Measurements from ENCODE around the gene SLC1A5. TPM values are rescaled to one million over a fixed set of nuclear protein-coding genes. Genes with fewer than 3 reads are reported as not detected.
"Not testable (repeated sequence)": the region's sequence is repeated elsewhere in the genome, so short reads cannot be mapped to it uniquely, and the experiment has no call there.

SLC1A5 gene
- total RNA-seq, 4 donors from 2014 or later, result 19.8 to 104 (median 91.4) TPM

DNA sequence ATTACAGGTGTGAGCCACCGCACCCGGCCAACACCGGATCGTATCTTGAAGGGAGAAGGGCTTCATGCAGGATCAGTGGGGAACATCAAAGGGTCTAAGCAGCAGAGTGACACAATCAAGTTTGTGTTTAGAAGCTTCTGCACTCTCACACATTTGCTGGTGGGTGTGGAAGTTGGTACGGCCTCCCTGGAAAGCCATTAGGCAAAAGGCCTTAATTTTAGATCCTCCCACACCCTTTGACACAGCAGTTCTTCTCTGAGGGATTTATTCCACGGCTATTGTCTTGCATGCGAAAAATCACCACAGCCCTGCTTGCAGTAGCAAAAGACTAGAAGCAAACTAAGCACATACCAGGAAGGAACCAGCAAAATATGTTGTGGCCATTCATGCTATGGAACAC, 18.3 kb upstream of the SLC1A5 start:
- DNase-seq, result no peak
- H3K4me1 ChIP-seq, result peaks cover 0 to 10% (median 7%) of the 10 kb centered on the region in 4 donors
- no peaks in the 10 kb centered on the region for H3K27me3 ChIP-seq
- in situ Hi-C loops (cut with MboI; ENCODE audit: low pct_ligation_motif_present in 1 of 4, low pct_unique_long_range_greater_than_20kb in 1 of 4, low sequenced_read_pairs in 3 of 4), result no loop called here
- intact Hi-C loops (cut with DNase I; ENCODE audit: low total_unique reads), result no loop called here
- WGBS, 2 donors (ENCODE audit: low coverage in 1 of 2), result 77% methylated on average over 7 of the region's 7 CpGs; no CpG with 5 or more reads in 1 of the 2 donors
- no peak overlapping the region for H3K27ac ChIP-seq
- no peaks in the 10 kb centered on the region for H3K9me3 ChIP-seq
- H3K36me3 ChIP-seq, result no peaks in the 10 kb centered on the region
- no peak overlapping the region for H3K4me3 ChIP-seq
- TF ChIP-seq EP300 (IDR thresholded peaks at IDR 0.05; ENCODE audit: low read depth) (no peak), POLR2A (IDR thresholded peaks at IDR 0.05) (no peak), POLR2AphosphoS5 (IDR thresholded peaks at IDR 0.05) (no peak)
- TF ChIP-seq, protein P1, sequence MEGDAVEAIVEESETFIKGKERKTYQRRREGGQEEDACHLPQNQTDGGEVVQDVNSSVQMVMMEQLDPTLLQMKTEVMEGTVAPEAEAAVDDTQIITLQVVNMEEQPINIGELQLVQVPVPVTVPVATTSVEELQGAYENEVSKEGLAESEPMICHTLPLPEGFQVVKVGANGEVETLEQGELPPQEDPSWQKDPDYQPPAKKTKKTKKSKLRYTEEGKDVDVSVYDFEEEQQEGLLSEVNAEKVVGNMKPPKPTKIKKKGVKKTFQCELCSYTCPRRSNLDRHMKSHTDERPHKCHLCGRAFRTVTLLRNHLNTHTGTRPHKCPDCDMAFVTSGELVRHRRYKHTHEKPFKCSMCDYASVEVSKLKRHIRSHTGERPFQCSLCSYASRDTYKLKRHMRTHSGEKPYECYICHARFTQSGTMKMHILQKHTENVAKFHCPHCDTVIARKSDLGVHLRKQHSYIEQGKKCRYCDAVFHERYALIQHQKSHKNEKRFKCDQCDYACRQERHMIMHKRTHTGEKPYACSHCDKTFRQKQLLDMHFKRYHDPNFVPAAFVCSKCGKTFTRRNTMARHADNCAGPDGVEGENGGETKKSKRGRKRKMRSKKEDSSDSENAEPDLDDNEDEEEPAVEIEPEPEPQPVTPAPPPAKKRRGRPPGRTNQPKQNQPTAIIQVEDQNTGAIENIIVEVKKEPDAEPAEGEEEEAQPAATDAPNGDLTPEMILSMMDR (IDR thresholded peaks at IDR 0.05), result no peak

DNA sequence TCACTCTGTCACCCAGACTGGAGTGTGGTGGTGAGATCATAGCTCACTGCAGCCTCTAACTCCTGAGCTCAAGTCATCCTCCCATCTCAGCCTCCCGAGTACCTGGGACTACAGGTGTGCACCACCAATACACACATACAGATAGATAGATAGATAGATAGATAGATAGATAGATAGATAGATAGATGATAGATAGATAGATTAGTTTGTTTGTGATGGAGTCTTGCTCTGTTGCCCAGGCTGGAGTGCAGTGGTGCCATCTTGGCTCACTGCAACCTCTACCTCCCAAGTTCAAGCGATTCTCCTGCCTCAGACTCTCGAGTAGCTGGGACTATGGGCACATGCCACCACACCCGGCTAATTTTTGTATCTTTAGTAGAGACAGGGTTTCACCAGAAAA, 16.0 kb upstream of the SLC1A5 start:
- H3K4me3 ChIP-seq; H3K27ac ChIP-seq; H3K27me3 ChIP-seq; in situ Hi-C loops (cut with MboI; ENCODE audit: low pct_ligation_motif_present in 1 of 4, low pct_unique_long_range_greater_than_20kb in 1 of 4, low sequenced_read_pairs in 3 of 4); intact Hi-C loops (cut with DNase I; ENCODE audit: low total_unique reads); H3K9me3 ChIP-seq; H3K36me3 ChIP-seq; DNase-seq: not testable (repeated sequence)
- WGBS, 2 donors (ENCODE audit: low coverage in 1 of 2), result 85 to 93% methylated on average over 3 to 4 of the region's 4 CpGs
- H3K4me1 ChIP-seq, result peaks cover 0 to 14% (median 7%) of the 10 kb centered on the region in 4 donors

DNA sequence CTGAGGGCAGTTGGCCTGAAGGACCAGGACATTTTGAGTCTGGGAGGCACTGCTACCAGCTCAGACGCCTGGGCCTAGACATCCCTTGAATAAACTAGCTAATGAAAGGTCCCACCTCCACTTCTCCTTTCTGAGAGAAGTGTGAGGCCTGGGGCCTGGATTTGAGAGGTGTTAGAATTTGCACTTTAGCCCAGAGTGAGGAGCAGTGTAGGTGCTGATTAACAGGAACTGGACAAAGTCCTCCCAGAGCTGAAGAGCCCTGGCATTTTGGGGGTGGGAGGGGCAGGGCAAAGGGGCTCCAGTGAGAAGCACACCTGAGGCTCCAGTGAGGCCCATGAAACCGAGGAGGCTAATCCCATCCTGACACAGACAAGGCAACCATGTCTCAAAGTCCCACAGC, 15.2 kb upstream of the SLC1A5 start:
- peak; percentile 30 for DNase-seq
- Histone ChIP-seq H3K9me3 (no peaks in the 10 kb centered on the region), H3K4me3 (no peak overlapping the region), H3K36me3 (no peaks in the 10 kb centered on the region), H3K27me3 (no peaks in the 10 kb centered on the region), H3K4me1 (peaks cover 0 to 14% (median 7%) of the 10 kb centered on the region in 4 donors), H3K27ac (peak overlapping the region in 2 of 4 donors; percentile 25 to 33)
- WGBS, 2 donors (ENCODE audit: low coverage in 1 of 2), result 26 to 43% methylated on average over 1 to 2 of the region's 2 CpGs
- intact Hi-C loops (cut with DNase I; ENCODE audit: low total_unique reads), result no loop called here
- in situ Hi-C loops (cut with MboI; ENCODE audit: low pct_ligation_motif_present in 1 of 4, low pct_unique_long_range_greater_than_20kb in 1 of 4, low sequenced_read_pairs in 3 of 4), result no loop called here
- TF ChIP-seq, protein P1 (IDR thresholded peaks at IDR 0.05), result no peak
- TF ChIP-seq POLR2AphosphoS5 (IDR thresholded peaks at IDR 0.05) (no peak), POLR2A (IDR thresholded peaks at IDR 0.05) (no peak), EP300 (IDR thresholded peaks at IDR 0.05; ENCODE audit: low read depth) (no peak)

DNA sequence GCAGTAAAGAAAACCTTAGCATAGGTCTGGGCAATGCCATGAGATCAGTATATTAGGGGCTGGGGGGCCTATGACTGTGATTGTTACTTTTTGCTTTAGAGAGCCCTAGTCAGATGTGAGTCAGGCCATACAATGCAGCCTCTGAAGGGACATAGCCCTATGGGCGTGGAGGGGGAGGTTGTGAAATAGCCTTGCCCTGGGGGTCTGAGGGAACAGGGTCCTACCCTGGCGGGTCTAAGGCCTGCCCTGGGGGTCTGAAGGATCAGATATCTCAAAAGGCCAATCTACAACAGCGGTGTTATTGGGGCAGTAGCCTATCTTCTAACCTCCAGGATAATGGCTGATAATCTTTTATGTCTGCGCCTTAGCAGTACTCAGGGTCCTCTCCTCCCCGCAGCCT, 13.8 kb upstream of the SLC1A5 start:
- intact Hi-C loops (cut with DNase I; ENCODE audit: low total_unique reads), result no loop called here
- H3K4me1 ChIP-seq, result peaks cover 0 to 14% (median 7%) of the 10 kb centered on the region in 4 donors
- H3K27ac ChIP-seq, result no peak overlapping the region
- H3K36me3 ChIP-seq, result no peaks in the 10 kb centered on the region
- H3K4me3 ChIP-seq, result no peak overlapping the region
- no peaks in the 10 kb centered on the region for H3K27me3 ChIP-seq
- in situ Hi-C loops (cut with MboI; ENCODE audit: low pct_ligation_motif_present in 1 of 4, low pct_unique_long_range_greater_than_20kb in 1 of 4, low sequenced_read_pairs in 3 of 4), result no loop called here
- no peaks in the 10 kb centered on the region for H3K9me3 ChIP-seq
- TF ChIP-seq POLR2A (IDR thresholded peaks at IDR 0.05) (no peak), EP300 (IDR thresholded peaks at IDR 0.05; ENCODE audit: low read depth) (no peak), POLR2AphosphoS5 (IDR thresholded peaks at IDR 0.05) (no peak)
- TF ChIP-seq, protein P1 (IDR thresholded peaks at IDR 0.05), result no peak
- 93% methylated on average over 5 of the region's 5 CpGs; no CpG with 5 or more reads in 1 of the 2 donors for whole genome bisulfite sequencing, 2 donors (ENCODE audit: low coverage in 1 of 2)
- DNase-seq, result no peak

DNA sequence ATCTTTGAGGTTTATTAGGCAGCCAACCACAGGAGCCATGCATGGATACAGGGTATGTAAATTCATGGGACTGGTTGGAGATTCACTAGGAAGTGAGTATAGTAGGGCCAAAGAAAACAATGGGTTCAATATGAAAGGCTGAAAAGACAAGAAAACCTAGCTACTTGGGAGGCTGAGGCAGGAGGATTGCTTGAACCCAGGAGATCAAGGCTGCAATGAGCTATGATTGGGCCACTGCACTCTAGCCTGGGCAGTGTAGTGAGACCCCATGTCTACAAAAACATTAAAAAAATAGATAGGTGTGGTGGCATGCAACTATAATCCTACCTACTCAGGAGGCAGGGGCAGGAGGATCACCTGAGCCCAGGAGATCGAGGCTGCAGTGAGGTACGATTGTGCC, 10.3 kb upstream of the SLC1A5 start:
- Histone ChIP-seq H3K9me3 (no peaks in the 10 kb centered on the region), H3K4me3 (no peak overlapping the region), H3K27me3 (no peaks in the 10 kb centered on the region), H3K27ac (no peak overlapping the region), H3K36me3 (no peaks in the 10 kb centered on the region), H3K4me1 (peaks cover 0 to 12% (median 6%) of the 10 kb centered on the region in 4 donors)
- WGBS, 2 donors (ENCODE audit: low coverage in 1 of 2), result 97 to 100% methylated on average over 2 of the region's 2 CpGs
- in situ Hi-C loops (cut with MboI; ENCODE audit: low pct_ligation_motif_present in 1 of 4, low pct_unique_long_range_greater_than_20kb in 1 of 4, low sequenced_read_pairs in 3 of 4), result no loop called here
- TF ChIP-seq POLR2AphosphoS5 (IDR thresholded peaks at IDR 0.05) (no peak), POLR2A (IDR thresholded peaks at IDR 0.05) (no peak), EP300 (IDR thresholded peaks at IDR 0.05; ENCODE audit: low read depth) (no peak)
- TF ChIP-seq, protein P1 (IDR thresholded peaks at IDR 0.05), result no peak
- no peak for DNase-seq
- intact Hi-C loops (cut with DNase I; ENCODE audit: low total_unique reads), result no loop called here
